Esophagus muscularis mucosa (tissue), 4 donors: Measurements from ENCODE around the gene GRIK4.

Experiments used
- CTCF ChIP-seq, 3 experiments: fragments of 200-600 bp in 2 of 3; fragments of 450-650 bp in 1 of 3; sonication (generic) in 2 of 3; IDR thresholded peaks; one replicate each; pipeline ENCODE4 v1.5.1; 2017 to 2019; ENCODE audit warnings: antibody characterized with exemption in 3 of 3, mild to moderate bottlenecking in 2 of 3, moderate library complexity in 1 of 3
- EP300 ChIP-seq: sonication (generic); formaldehyde crosslinking; IDR thresholded peaks from one replicate; pipeline ENCODE4 v1.6.1; 2017; ENCODE audit warnings: antibody characterized with exemption
- POLR2A ChIP-seq: fragments of 450-650 bp; IDR thresholded peaks from one replicate; pipeline ENCODE4 v1.6.1; 2017; ENCODE audit warnings: antibody characterized with exemption, moderate library complexity, mild to moderate bottlenecking, low read depth

GRCh38 chr11:120719348-120719747, 207.8 kb downstream of the GRIK4 start:
- no peak for TF ChIP-seq CTCF (IDR thresholded peaks at IDR 0.05)
- no peak for TF ChIP-seq POLR2A
- no peak for TF ChIP-seq EP300
